Activated B cell treated with CpG ODN at 0.5 μM for 24 hours (primary cell): ENCODE results near the gene VOPP1. TPM values are rescaled to one million over a fixed set of nuclear protein-coding genes. Genes with fewer than 3 reads are reported as not detected.

Source experiments
- ATAC-seq: fragments of 200-7000 bp; cut with Tn5 transposase; one replicate; pipeline ENCODE4 v1.10.0; 2021; ENCODE audit warnings: low read depth, mild to moderate bottlenecking, moderate library complexity
- CTCF ChIA-PET: fragments of 350-600 bp; sonication (Branson Sonifier 250); formaldehyde crosslinking; loops from one replicate; lab custom pipeline; 2021; ENCODE audit warnings: antibody characterized with exemption; lab: Charles Lee
- POLR2A ChIA-PET: fragments of 350-600 bp; sonication (Branson Sonifier 250); formaldehyde crosslinking; loops from one replicate; lab custom pipeline; 2021; ENCODE audit warnings: antibody characterized with exemption; lab: Charles Lee
- DNase-seq: peaks from one replicate; pipeline ENCODE4 v3.0.0; 2022
- H3K27ac Mint-ChIP-seq: one replicate; pipeline ENCODE4 v1.8.0; 2020; ENCODE audit warnings: mixed read lengths
- H3K27me3 Mint-ChIP-seq: one replicate; pipeline ENCODE4 v1.8.0; 2021; ENCODE audit warnings: mixed read lengths
- H3K36me3 Mint-ChIP-seq: one replicate; pipeline ENCODE4 v1.8.0; 2021; ENCODE audit warnings: low read depth, mixed read lengths
- H3K4me1 Mint-ChIP-seq: one replicate; pipeline ENCODE4 v1.8.0; 2021; ENCODE audit warnings: mixed read lengths
- H3K4me3 Mint-ChIP-seq: one replicate; pipeline ENCODE4 v1.8.0; 2020; ENCODE audit warnings: mild to moderate bottlenecking, mixed read lengths
- H3K9me3 Mint-ChIP-seq: one replicate; pipeline ENCODE4 v1.8.0; 2020; ENCODE audit warnings: mixed read lengths
- CTCF ChIP-seq: fragments of 200-600 bp; IDR thresholded peaks from one replicate; pipeline ENCODE4 v1.8.0; 2022; ENCODE audit warnings: antibody characterized with exemption, mild to moderate bottlenecking
- intact Hi-C: fragments of 100-400 bp; cut with micrococcal nuclease; formaldehyde crosslinking; loops from one replicate; pipeline ENCODE4 v1.15.1; 2024
- total RNA-seq: library from RNA; stranded (reverse); gene quantifications from 2 replicates; pipeline ENCODE4 v1.2.3, GENCODE V29; 2022

Gene VOPP1
- total RNA-seq, 1 donor from 2014 or later = 438 TPM

DNA sequence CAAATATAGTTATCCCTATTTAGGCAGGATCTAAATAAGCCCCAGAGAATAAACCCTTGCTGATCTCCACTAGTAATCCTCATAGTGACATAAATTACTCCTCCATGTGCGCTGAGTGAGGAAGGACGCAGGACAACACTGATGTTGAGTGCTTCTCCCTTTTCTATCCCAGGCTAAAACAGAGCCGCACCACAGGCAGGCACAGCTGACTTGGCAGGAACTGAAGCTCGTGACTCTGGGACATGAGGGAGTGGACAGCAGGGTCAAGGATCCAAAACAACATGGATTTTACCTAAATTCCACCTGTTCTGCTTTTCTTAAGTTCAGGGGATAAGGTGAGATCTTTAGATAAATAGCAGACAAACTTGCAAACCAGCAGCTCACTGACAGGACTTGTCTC, 46.0 kb downstream of the VOPP1 start:
- Mint-ChIP-seq H3K9me3 (peaks cover 3% of the 10 kb centered on the region), H3K36me3 (peaks cover 51% of the 10 kb centered on the region), H3K27ac (peak overlapping the region; percentile 92), H3K4me1 (peaks cover 91% of the 10 kb centered on the region), H3K4me3 (peak overlapping the region; percentile 74), H3K27me3 (no peaks in the 10 kb centered on the region)
- TF ChIP-seq CTCF = no peak
- DNase-seq (no peak), ATAC-seq (no peak)
- intact Hi-C loops = loop anchor here (1.0 to 2.0 kb wide), 3 partner anchors 8 to 16 kb away; no protein-coding TSS in a partner anchor
- ChIA-PET POLR2A (interaction anchor here (0.6 to 4.2 kb wide), 8 partner anchors 9 to 161 kb away, joined by 3 to 24 read pairs (median 6); no protein-coding TSS in a partner anchor), CTCF (no interaction called here)

DNA sequence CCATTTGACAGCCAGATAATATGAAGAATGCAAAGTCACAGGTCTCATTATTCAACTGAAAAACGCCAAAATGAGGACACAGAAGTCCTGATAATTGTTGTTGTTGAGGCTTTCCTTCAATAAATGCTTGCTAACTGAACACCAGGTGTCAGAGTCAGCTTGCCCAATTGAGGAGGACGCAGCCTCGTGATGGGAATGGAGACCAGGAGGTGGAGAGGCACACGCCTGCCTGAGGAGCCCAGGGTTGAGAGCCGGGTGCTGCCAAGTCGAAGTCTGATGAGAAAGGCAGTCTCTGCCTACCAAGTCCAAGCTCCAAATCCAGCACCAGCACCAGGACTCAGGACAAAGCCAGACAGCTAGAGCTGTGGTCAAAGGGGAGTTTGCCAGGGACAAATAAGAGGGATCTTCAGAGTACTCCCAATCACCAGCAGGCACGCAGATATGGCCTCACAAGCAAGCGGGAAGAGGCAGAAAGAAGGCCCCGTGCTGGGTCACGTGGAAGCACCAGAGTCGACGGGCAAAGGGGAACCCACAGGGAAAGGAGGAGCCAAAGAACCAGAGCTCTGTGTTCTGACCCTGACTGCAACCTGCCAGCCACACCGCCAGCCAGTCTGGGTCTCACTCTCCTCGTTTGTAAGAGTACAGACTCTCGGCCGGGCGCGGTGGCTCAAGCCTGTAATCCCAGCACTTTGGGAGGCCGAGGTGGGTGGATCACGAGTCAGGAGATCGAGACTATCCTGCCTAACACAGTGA, 47.6 kb downstream of the VOPP1 start:
- DNase-seq (no peak), ATAC-seq (no peak)
- CTCF ChIA-PET = interaction anchor here (0.6 to 0.7 kb wide), 2 partner anchors 16 to 74 kb away, joined by 3 to 5 read pairs; no protein-coding TSS in a partner anchor
- POLR2A ChIA-PET = interaction anchor here (0.7 to 24.3 kb wide), 7 partner anchors 9 to 159 kb away, joined by 3 to 357 read pairs (median 4); no protein-coding TSS in a partner anchor
- Mint-ChIP-seq H3K27me3 (no peaks in the 10 kb centered on the region), H3K27ac (peak overlapping the region; percentile 73), H3K9me3 (peaks cover 3% of the 10 kb centered on the region), H3K4me1 (peaks cover 87% of the 10 kb centered on the region), H3K36me3 (peaks cover 54% of the 10 kb centered on the region), H3K4me3 (peak overlapping the region; percentile 5)
- no peak for TF ChIP-seq CTCF
- intact Hi-C loops = no loop called here

DNA sequence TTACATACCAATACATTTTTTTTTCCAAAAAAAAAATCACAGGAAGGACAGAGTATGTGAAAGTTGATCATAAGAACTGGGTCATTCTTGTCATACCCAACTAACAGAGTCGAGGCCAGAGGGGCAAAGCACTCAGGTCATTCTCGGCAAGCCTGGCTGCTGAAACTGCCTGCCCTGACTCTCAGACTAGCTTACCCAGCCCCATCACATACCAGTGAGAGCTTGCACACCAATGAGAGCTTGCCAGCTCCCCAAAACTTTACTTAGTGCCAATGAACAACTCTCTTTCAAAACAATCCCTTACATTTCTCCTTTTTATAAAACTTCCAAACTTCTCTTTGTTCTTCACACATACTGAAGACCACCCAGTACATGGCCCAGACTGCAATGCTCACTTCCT, 48.9 kb downstream of the VOPP1 start:
- H3K27ac Mint-ChIP-seq = peak overlapping the region; percentile 73
- peak overlapping the region; percentile 28 for H3K4me3 Mint-ChIP-seq
- peaks cover 65% of the 10 kb centered on the region for H3K36me3 Mint-ChIP-seq
- peaks cover 88% of the 10 kb centered on the region for H3K4me1 Mint-ChIP-seq
- no peak for TF ChIP-seq CTCF
- intact Hi-C loops = no loop called here
- H3K27me3 Mint-ChIP-seq = no peaks in the 10 kb centered on the region
- ChIA-PET CTCF (interaction anchor here (0.8 to 0.9 kb wide), 2 partner anchors 10 kb away, joined by 3 read pairs; no protein-coding TSS in a partner anchor), POLR2A (interaction anchor here (1.1 to 24.3 kb wide), 5 partner anchors 12 to 158 kb away, joined by 3 to 357 read pairs (median 3); no protein-coding TSS in a partner anchor)
- ATAC-seq (no peak), DNase-seq (no peak)
- H3K9me3 Mint-ChIP-seq = no peaks in the 10 kb centered on the region

DNA sequence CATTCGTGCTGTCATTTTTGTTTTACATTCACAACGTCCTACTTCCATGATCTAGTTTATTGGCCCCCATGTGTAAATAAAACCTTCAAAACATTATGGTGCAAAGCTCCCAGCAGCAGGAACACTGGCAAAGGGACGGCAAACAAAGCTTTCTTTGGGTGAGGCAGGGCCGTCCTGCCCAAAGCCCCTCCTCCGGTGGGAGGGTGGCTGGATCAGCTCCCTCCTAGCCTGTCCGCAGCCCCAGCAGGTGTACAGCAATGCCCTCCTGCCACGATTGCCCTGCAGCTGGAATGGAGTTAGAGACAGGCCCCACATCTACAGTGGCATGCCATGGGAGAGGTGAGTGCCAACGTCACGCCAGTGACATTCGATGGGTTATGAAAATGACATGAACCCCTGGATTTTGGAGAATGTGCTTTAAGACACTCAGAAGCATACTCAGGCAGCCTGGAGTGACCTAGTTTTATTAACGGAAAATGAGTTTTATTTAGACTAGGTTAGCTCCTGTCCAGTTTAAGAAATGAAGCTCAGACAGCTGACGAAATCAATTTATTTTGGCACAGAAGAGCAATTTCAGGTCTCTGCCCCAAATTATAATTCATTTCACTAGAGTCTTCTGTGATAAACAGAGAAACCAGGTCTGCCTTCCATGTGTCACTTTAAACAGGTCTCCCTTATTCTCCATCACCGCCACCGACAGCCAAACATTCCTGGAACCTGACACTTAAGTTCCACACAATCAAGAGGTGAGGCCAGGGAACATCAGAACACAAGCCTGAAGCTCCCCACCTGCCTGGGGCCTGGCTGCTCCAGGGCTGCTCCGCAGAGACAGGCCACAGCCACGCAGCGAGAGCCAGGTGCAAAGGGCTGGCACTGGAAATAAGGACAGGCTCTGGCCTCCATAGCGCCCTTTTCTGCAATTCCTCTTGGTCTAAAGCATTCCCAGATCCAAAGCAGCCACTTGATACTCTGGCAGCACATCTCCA, 50.1 kb downstream of the VOPP1 start:
- Mint-ChIP-seq H3K27me3 (no peaks in the 10 kb centered on the region), H3K4me1 (peaks cover 92% of the 10 kb centered on the region), H3K27ac (peak overlapping the region; percentile 61), H3K36me3 (peaks cover 76% of the 10 kb centered on the region), H3K9me3 (no peaks in the 10 kb centered on the region), H3K4me3 (no peak overlapping the region)
- intact Hi-C loops = no loop called here
- no peak for ATAC-seq
- TF ChIP-seq CTCF = no peak
- no peak for DNase-seq
- POLR2A ChIA-PET = interaction anchor here (0.5 to 24.3 kb wide), 4 partner anchors 9 to 119 kb away, joined by 3 to 357 read pairs (median 4); no protein-coding TSS in a partner anchor
- CTCF ChIA-PET = no interaction called here
